Measurements from ENCODE around the gene NSG1.

GRCh38 chr4:4428966-4429875 is 42.3 kb downstream of the NSG1 start:
- TF ChIP-seq GATA2 (IDR thresholded peaks at IDR 0.05; ENCODE audit: low read depth, low read length): no peak
- no peak for TF ChIP-seq GATA3 (IDR thresholded peaks at IDR 0.05; ENCODE audit: low read depth, low read length)

Measured in SH-SY5Y (cell line).